GM21528 (cell line): ENCODE measurements around the gene UBE2E1.

ENCODE experiments used
- ATAC-seq: cut with Tn5 transposase; IDR thresholded peaks from one replicate; pipeline ENCODE4 v1.9.1; 2021; ENCODE audit warnings: mild to moderate bottlenecking, moderate library complexity; ENCODE audit not compliant: unreplicated experiment, low FRiP score

Gene UBE2E1

GRCh38 chr3:23817508-23818223 is 11.9 kb downstream of the UBE2E1 start:
- ATAC-seq, result no peak

- peak; percentile 47 for ATAC-seq
These were observed 14.0 kb downstream of the UBE2E1 start for GRCh38 chr3:23819599-23820360.

GRCh38 chr3:23820888-23821287 is 15.1 kb downstream of the UBE2E1 start:
- ATAC-seq, result no peak

- no peak for ATAC-seq
These were observed 16.1 kb downstream of the UBE2E1 start for GRCh38 chr3:23821858-23822257.

GRCh38 chr3:23822559-23822958 is 16.8 kb downstream of the UBE2E1 start:
- no peak for ATAC-seq

- ATAC-seq, result no peak
These were observed 17.9 kb downstream of the UBE2E1 start for GRCh38 chr3:23823620-23824019.

- ATAC-seq, result no peak
These were observed 19.1 kb downstream of the UBE2E1 start for GRCh38 chr3:23824699-23825444.

GRCh38 chr3:23825802-23826201 is 20.0 kb downstream of the UBE2E1 start:
- no peak for ATAC-seq

- no peak for ATAC-seq
These were observed 20.8 kb downstream of the UBE2E1 start for GRCh38 chr3:23826382-23827064.

GRCh38 chr3:23829242-23829934 is 23.6 kb downstream of the UBE2E1 start:
- peak; percentile 66 for ATAC-seq

GRCh38 chr3:23830869-23831484 is 25.2 kb downstream of the UBE2E1 start:
- ATAC-seq, result peak; percentile 85

GRCh38 chr3:23831517-23832394 is 26.0 kb downstream of the UBE2E1 start:
- peak; percentile 11 for ATAC-seq

GRCh38 chr3:23832523-23832922 is 26.8 kb downstream of the UBE2E1 start:
- no peak for ATAC-seq

GRCh38 chr3:23834082-23834870 is 28.5 kb downstream of the UBE2E1 start:
- no peak for ATAC-seq

- ATAC-seq, result no peak
These were observed 29.3 kb downstream of the UBE2E1 start for GRCh38 chr3:23835087-23835486.

GRCh38 chr3:23835802-23836201 is 30.0 kb downstream of the UBE2E1 start:
- ATAC-seq, result no peak

- ATAC-seq, result no peak
These were observed 30.9 kb downstream of the UBE2E1 start for GRCh38 chr3:23836536-23837230.
